ENCODE results near the gene MAFG.

Gene MAFG

DNA sequence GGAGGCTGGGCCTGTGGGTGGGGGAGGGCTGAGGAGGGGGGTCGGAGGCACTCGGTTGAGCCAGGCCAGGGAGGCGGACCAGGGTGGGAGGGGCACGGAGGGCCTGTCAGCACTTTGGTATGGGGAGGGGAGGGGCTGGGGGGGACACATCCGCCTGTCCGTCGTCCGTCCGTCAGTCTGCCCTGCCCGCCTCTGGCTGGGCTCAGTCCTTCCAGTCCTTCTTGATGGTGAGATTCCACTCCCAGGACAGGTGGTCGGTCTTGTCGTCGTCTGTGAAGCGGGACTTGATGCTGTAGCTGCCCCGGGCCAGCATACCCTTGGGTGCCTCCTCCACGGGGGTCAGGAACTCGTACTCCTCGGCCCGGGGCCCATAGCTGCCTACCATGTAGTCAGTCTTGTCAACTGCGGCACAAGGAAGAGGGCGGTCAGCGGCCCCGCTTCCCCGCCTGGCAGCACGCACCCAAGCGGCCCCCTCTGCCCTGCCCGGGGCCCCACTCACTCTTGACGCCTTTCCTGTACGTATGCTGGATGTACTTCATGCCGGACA, 58.8 kb downstream of the MAFG start:
- DNase-seq (ENCODE audit: low read depth): peak; percentile 94

All from ELR (cell line).